Stomach (tissue), 9 donors: ENCODE data around the gene HSF4. TPM values are rescaled to one million over a fixed set of nuclear protein-coding genes. Genes with fewer than 3 reads are reported as not detected.

Experiments
- DNase-seq, 2 donors: peaks; one replicate each; pipeline versions ENCODE4 v3.0.0 to v3.0.0-alpha.2; 2013 to 2019
- H3K27ac ChIP-seq, 5 donors: fragments of 200-600 bp in 4 of 5; sonication (generic) in 4 of 5; one replicate each; pipeline ENCODE4 v1.5.1; 2013 to 2019; ENCODE audit warnings: mild to moderate bottlenecking in 1 of 5, moderate library complexity in 1 of 5
- H3K27me3 ChIP-seq, 3 donors: fragments of 200-600 bp; sonication (generic); one replicate each; pipeline ENCODE4 v1.5.1; 2017 to 2019; ENCODE audit warnings: mixed run types in 1 of 3
- H3K36me3 ChIP-seq, 4 donors: fragments of 200-600 bp; sonication (generic); 1 replicate in 3 of 4; 2 replicates in 1 of 4; pipeline ENCODE4 v1.5.1; 2016 to 2019
- H3K4me1 ChIP-seq, 4 donors: fragments of 200-600 bp; sonication (generic); one replicate each; pipeline ENCODE4 v1.5.1; 2016 to 2019
- H3K4me3 ChIP-seq, 4 donors: fragments of 200-600 bp; sonication (generic) in 3 of 4; one replicate each; pipeline ENCODE4 v1.5.1; 2016 to 2019; ENCODE audit warnings: mild to moderate bottlenecking in 1 of 4
- H3K9me3 ChIP-seq, 4 donors: fragments of 200-600 bp; sonication (generic); one replicate each; pipeline ENCODE4 v1.5.1; 2016 to 2019
- CTCF ChIP-seq, 7 experiments: fragments of 450-650 bp in 4 of 7; fragments of 200-600 bp in 3 of 7; sonication (generic) in 3 of 7; IDR thresholded peaks; one replicate each; pipeline ENCODE4 v1.5.1; 2016 to 2019; ENCODE audit warnings: antibody characterized with exemption in 7 of 7, control low read depth in 2 of 7, mild to moderate bottlenecking in 1 of 7
- EP300 ChIP-seq: sonication (generic); formaldehyde crosslinking; IDR thresholded peaks from one replicate; pipeline ENCODE4 v1.6.1; 2017; ENCODE audit warnings: antibody characterized with exemption
- POLR2A ChIP-seq, 4 donors: fragments of 450-650 bp; IDR thresholded peaks; one replicate each; pipeline ENCODE4 v1.6.1; 2016; ENCODE audit warnings: antibody characterized with exemption in 4 of 4, control low read depth in 2 of 4, mild to moderate bottlenecking in 1 of 4, moderate library complexity in 1 of 4
- POLR2AphosphoS5 ChIP-seq, 3 donors: sonication (generic); formaldehyde crosslinking; IDR thresholded peaks; one replicate each; pipeline ENCODE4 v1.6.1; 2016; ENCODE audit warnings: antibody characterized with exemption in 3 of 3
- WGBS, 5 donors: extraction: QIAGEN DNeasy Blood & Tissue Kit in 3 of 5; methylation state at CpG; one replicate each; pipeline versions ENCODE4 v1.1.5 to v1.1.7; 2013 to 2018; 5-methylcytosine and 5-hydroxymethylcytosine counted together
- intact Hi-C: fragments of 100-400 bp; cut with DNase I; formaldehyde crosslinking; loops from one replicate; pipeline ENCODE4 v1.15.1; 2023; ENCODE audit warnings: low total_unique reads
- polyA plus RNA-seq, 3 donors: library from polyadenylated mRNA; stranded (reverse); fragments of 200-250 nt; gene quantifications; one replicate each; pipeline ENCODE4 v1.2.3, GENCODE V29; 2013
- total RNA-seq, 5 donors: library from RNA; depleted of rRNA; stranded (reverse); fragments of >200 nt; gene quantifications; one replicate each; pipeline versions ENCODE4 v1.1.0 to v1.2.3, GENCODE V29; 2014 to 2016
- donor health status: healthy with polysubstance abuse.
- donor health status: Bipolar disorder and iron deficiency.
- donor health status: healthy.

HSF4 gene
- total and polyA plus RNA-seq, 8 donors: 9.5 to 630 (median 32.2) TPM

- Histone ChIP-seq H3K27ac (no peak overlapping the region), H3K27me3 (peaks cover 0 to 22% (median 0%) of the 10 kb centered on the region in 3 donors), H3K9me3 (no peaks in the 10 kb centered on the region), H3K4me1 (peaks cover 8 to 28% (median 25%) of the 10 kb centered on the region in 4 donors), H3K36me3 (peaks cover 36 to 64% (median 60%) of the 10 kb centered on the region in 4 donors), H3K4me3 (no peak overlapping the region)
- DNase-seq: no peak
- intact Hi-C loops: no loop called here
- WGBS, 5 donors: 80 to 94% (median 90%) methylated on average over 2 of the region's 2 CpGs
- TF ChIP-seq EP300 (no peak), POLR2A (IDR thresholded peaks at IDR 0.05) (no peak), CTCF (IDR thresholded peaks at IDR 0.05) (no peak), POLR2AphosphoS5 (IDR thresholded peaks at IDR 0.05) (no peak)
These were observed 16.3 kb upstream of the HSF4 start for GRCh38 chr16:67148221-67148620.

GRCh38 chr16:67148656-67149275 is 15.8 kb upstream of the HSF4 start:
- H3K4me1 ChIP-seq: peaks cover 8 to 28% (median 25%) of the 10 kb centered on the region in 4 donors
- TF ChIP-seq EP300 (no peak), POLR2A (IDR thresholded peaks at IDR 0.05) (no peak), POLR2AphosphoS5 (IDR thresholded peaks at IDR 0.05) (no peak), CTCF (IDR thresholded peaks at IDR 0.05) (no peak)
- peaks cover 33 to 59% (median 54%) of the 10 kb centered on the region in 4 donors for H3K36me3 ChIP-seq
- peaks cover 0 to 22% (median 0%) of the 10 kb centered on the region in 3 donors for H3K27me3 ChIP-seq
- 87 to 95% (median 89%) methylated on average over 8 to 11 of the region's 11 CpGs for WGBS, 5 donors
- no peak overlapping the region for H3K27ac ChIP-seq
- H3K9me3 ChIP-seq: no peaks in the 10 kb centered on the region
- intact Hi-C loops: no loop called here
- no peak overlapping the region for H3K4me3 ChIP-seq
- peak in 1 of 2 donors; percentile 12 for DNase-seq

GRCh38 chr16:67149276-67150046 is 15.1 kb upstream of the HSF4 start:
- peak overlapping the region in 2 of 4 donors; percentile 61 to 64 for H3K4me3 ChIP-seq
- H3K27ac ChIP-seq: peak overlapping the region in 3 of 5 donors; percentile 85 to 91 (median 89)
- WGBS, 5 donors: 65 to 72% (median 69%) methylated on average over 51 to 77 of the region's 77 CpGs
- peaks cover 0 to 24% (median 0%) of the 10 kb centered on the region in 3 donors for H3K27me3 ChIP-seq
- peak in 1 of 2 donors; percentile 46 for DNase-seq
- H3K36me3 ChIP-seq: peaks cover 26 to 58% (median 50%) of the 10 kb centered on the region in 4 donors
- H3K9me3 ChIP-seq: no peaks in the 10 kb centered on the region
- intact Hi-C loops: loop anchor here (5.0 kb wide), 1 partner anchor 172 kb away; no protein-coding TSS in a partner anchor
- H3K4me1 ChIP-seq: peaks cover 8 to 30% (median 26%) of the 10 kb centered on the region in 4 donors
- TF ChIP-seq EP300: no peak
- TF ChIP-seq POLR2A (IDR thresholded peaks at IDR 0.05): no peak
- TF ChIP-seq POLR2AphosphoS5 (IDR thresholded peaks at IDR 0.05): no peak
- TF ChIP-seq CTCF (IDR thresholded peaks at IDR 0.05): no peak

GRCh38 chr16:67150047-67150832 is 14.3 kb upstream of the HSF4 start:
- intact Hi-C loops: loop anchor here (5.0 kb wide), 1 partner anchor 173 kb away; no protein-coding TSS in a partner anchor
- H3K36me3 ChIP-seq: peaks cover 21 to 52% (median 42%) of the 10 kb centered on the region in 4 donors
- DNase-seq: peak in 1 of 2 donors; percentile 90
- 5 to 13% (median 9%) methylated on average over 6 to 93 of the region's 94 CpGs for WGBS, 5 donors
- peak overlapping the region; percentile 75 to 91 (median 86) for H3K27ac ChIP-seq
- peak overlapping the region; percentile 61 to 72 (median 63) for H3K4me3 ChIP-seq
- peaks cover 0 to 30% (median 0%) of the 10 kb centered on the region in 3 donors for H3K27me3 ChIP-seq
- no peaks in the 10 kb centered on the region for H3K9me3 ChIP-seq
- TF ChIP-seq POLR2A (IDR thresholded peaks at IDR 0.05) (no peak), POLR2AphosphoS5 (IDR thresholded peaks at IDR 0.05) (peak in 1 of 3 donors; percentile 1), CTCF (IDR thresholded peaks at IDR 0.05) (peak in 1 of 7 experiments; percentile 9), EP300 (no peak)
- H3K4me1 ChIP-seq: peaks cover 14 to 38% (median 34%) of the 10 kb centered on the region in 4 donors
